GM18868 (cell line): Measurements from ENCODE around the gene CYBRD1.

ENCODE experiments used
- ATAC-seq: cut with Tn5 transposase; IDR thresholded peaks from one replicate; pipeline ENCODE4 v1.9.1; 2021; ENCODE audit warnings: mild to moderate bottlenecking, moderate library complexity; ENCODE audit not compliant: unreplicated experiment

Gene CYBRD1

GRCh38 chr2:171598713-171599319, 76.5 kb downstream of the CYBRD1 start:
- ATAC-seq, result peak; percentile 93

- no peak for ATAC-seq
Measured at GRCh38 chr2:171600126-171600525, 77.9 kb downstream of the CYBRD1 start.

GRCh38 chr2:171602352-171602751, 80.1 kb downstream of the CYBRD1 start:
- no peak for ATAC-seq
